HCT116 (cell line): ENCODE results near the gene SYNGR1. TPM values are rescaled to one million over a fixed set of nuclear protein-coding genes. Genes with fewer than 3 reads are reported as not detected.

ENCODE experiments used
- ATAC-seq: fragments of 200-7000 bp; cut with Tn5 transposase; 2 replicates; pipeline ENCODE4 v1.9.1; 2020; ENCODE audit warnings: mild to moderate bottlenecking, moderate library complexity
- BruUV-seq: library from RNA; stranded (reverse); fragments of 400-500 nt; replicated peaks from 2 replicates; lab custom pipeline; 2021; lab: Mats Ljungman, UMichigan
- CTCF ChIA-PET: fragments of 300-600 bp; sonication (Branson Sonifier 250); formaldehyde crosslinking; loops from one replicate; lab custom pipeline; 2021; ENCODE audit warnings: antibody characterized with exemption; lab: Charles Lee
- POLR2A ChIA-PET: fragments of 300-600, 350-600 bp; sonication (Branson Sonifier 250); formaldehyde crosslinking; loops from one replicate; lab custom pipeline; 2021; ENCODE audit warnings: antibody characterized with exemption; lab: Charles Lee
- RAD21 ChIA-PET, 2 experiments: fragments of 300-600 bp; sonication (Branson Sonifier 250); formaldehyde crosslinking; loops; one replicate each; lab custom pipeline; 2023; ENCODE audit warnings: low total read pairs in 2 of 2; ENCODE audit not compliant: uncharacterized antibody in 2 of 2, unreplicated experiment in 2 of 2, low non-redundant PET in 1 of 2; lab: Charles Lee
- DNase-seq: peaks from one replicate; pipeline ENCODE4 v3.0.0-alpha.2; 2010; ENCODE audit warnings: low read depth, low spot score
- H2AFZ ChIP-seq: fragments of 200-600 bp; shearing (Covaris generic), sonication (generic); 2 replicates; pipeline ENCODE4 v1.6.1; 2017; ENCODE audit warnings: low read depth, mixed run types, mixed read lengths, antibody characterized with exemption, low read length; ENCODE audit not compliant: poor library complexity, severe bottlenecking
- H3K27ac ChIP-seq: 2 replicates; pipeline ENCODE4 v1.5.1; 2012; ENCODE audit warnings: low read depth, low read length
- H3K27me3 ChIP-seq: fragments of 200-600 bp; sonication (generic); 2 replicates; pipeline ENCODE4 v1.6.1; 2016; ENCODE audit warnings: mixed run types, low read length, mixed read lengths; ENCODE audit not compliant: insufficient read depth
- H3K36me3 ChIP-seq, 2 experiments: fragments of 200-500 bp in 1 of 2; fragments of 200-600 bp in 1 of 2; sonication (Bioruptor generic) in 1 of 2; sonication (generic) in 1 of 2; 2 replicates each; pipeline versions ENCODE4 v1.5.1 to v1.6.1; 2014 to 2016; ENCODE audit warnings: low read length in 2 of 2, inconsistent platforms in 1 of 2, mixed read lengths in 1 of 2, mixed run types in 1 of 2; ENCODE audit not compliant: insufficient read depth in 2 of 2, control insufficient read depth in 1 of 2
- H3K4me1 ChIP-seq, 2 experiments: fragments of 200-600 bp in 1 of 2; sonication (generic) in 1 of 2; 2 replicates each; pipeline versions ENCODE4 v1.5.1 to v1.6.1; 2012 to 2017; ENCODE audit warnings: low read length in 2 of 2, inconsistent platforms in 1 of 2, mild to moderate bottlenecking in 1 of 2, mixed read lengths in 1 of 2, mixed run types in 1 of 2, moderate library complexity in 1 of 2; ENCODE audit not compliant: insufficient read depth in 2 of 2, control insufficient read depth in 1 of 2
- H3K4me2 ChIP-seq: fragments of 200-600 bp; sonication (generic); 2 replicates; pipeline ENCODE4 v1.6.1; 2017; ENCODE audit warnings: mixed run types, low read length, mixed read lengths
- H3K4me3 ChIP-seq, 2 experiments: fragments of 200-600 bp in 1 of 2; sonication (generic) in 1 of 2; replicated peaks in 1 of 2; 2 replicates each; pipeline ENCODE4 v1.5.1; 2011 to 2016; ENCODE audit warnings: low read length in 2 of 2, control low read depth in 1 of 2, low read depth in 1 of 2, mild to moderate bottlenecking in 1 of 2, mixed read lengths in 1 of 2, mixed run types in 1 of 2
- H3K79me2 ChIP-seq: fragments of 200-600 bp; sonication (generic); 2 replicates; pipeline ENCODE4 v1.6.1; 2017; ENCODE audit warnings: mild to moderate bottlenecking, mixed run types, low read length, moderate library complexity, mixed read lengths; ENCODE audit not compliant: insufficient read depth
- H3K9ac ChIP-seq: fragments of 200-600 bp; sonication (generic); 2 replicates; pipeline ENCODE4 v1.6.1; 2016; ENCODE audit warnings: low read length, mixed read lengths
- H3K9me2 ChIP-seq: fragments of 200-600 bp; sonication (generic), shearing (Covaris generic); 2 replicates; pipeline ENCODE4 v1.6.1; 2017; ENCODE audit warnings: mixed run types, mild to moderate bottlenecking, moderate library complexity; ENCODE audit not compliant: insufficient read depth
- H3K9me3 ChIP-seq, 2 experiments: fragments of 200-500 bp in 1 of 2; fragments of 200-600 bp in 1 of 2; sonication (Bioruptor generic) in 1 of 2; sonication (generic) in 1 of 2; 2 replicates each; pipeline ENCODE4 v1.6.1; 2014 to 2017; ENCODE audit warnings: low read length in 2 of 2, mixed read lengths in 2 of 2, inconsistent platforms in 1 of 2, low read depth in 1 of 2, mild to moderate bottlenecking in 1 of 2, mixed run types in 1 of 2, moderate library complexity in 1 of 2; ENCODE audit not compliant: control insufficient read depth in 1 of 2, insufficient read depth in 1 of 2
- H4K20me1 ChIP-seq: fragments of 200-600 bp; sonication (generic), shearing (Covaris generic); 2 replicates; pipeline ENCODE4 v1.6.1; 2017; ENCODE audit warnings: mixed run types, mild to moderate bottlenecking, moderate library complexity; ENCODE audit not compliant: insufficient read depth
- CEBPB ChIP-seq: IDR thresholded peaks from 2 replicates; pipeline ENCODE4 v1.6.1; 2012; ENCODE audit warnings: low read depth
- EZH2 ChIP-seq: fragments of 200-600 bp; sonication (generic); IDR thresholded peaks from 2 replicates; pipeline ENCODE4 v1.6.1; 2017; ENCODE audit warnings: antibody characterized with exemption, mixed run types
- FOSL1 ChIP-seq: IDR thresholded peaks from 2 replicates; pipeline ENCODE4 v1.6.1; 2012; ENCODE audit warnings: low read depth
- POLR2AphosphoS5 ChIP-seq: IDR thresholded peaks from 2 replicates; pipeline ENCODE4 v1.6.1; 2011; ENCODE audit warnings: mild to moderate bottlenecking, low read depth, low read length, moderate library complexity
- RAD21 ChIP-seq: IDR thresholded peaks from 2 replicates; pipeline ENCODE4 v1.6.1; 2012; ENCODE audit warnings: low read depth, mild to moderate bottlenecking
- SIN3A ChIP-seq: IDR thresholded peaks from 2 replicates; pipeline ENCODE4 v1.6.1; 2012; ENCODE audit warnings: low read depth
- SP1 ChIP-seq: IDR thresholded peaks from 2 replicates; pipeline ENCODE4 v1.6.1; 2012; ENCODE audit warnings: low read depth
- SRF ChIP-seq: IDR thresholded peaks from 2 replicates; pipeline ENCODE4 v1.6.1; 2012; ENCODE audit warnings: low read depth
- YY1 ChIP-seq: IDR thresholded peaks from 2 replicates; pipeline ENCODE4 v1.6.1; 2011; ENCODE audit warnings: low read length, low read depth, moderate library complexity, mild to moderate bottlenecking; ENCODE audit not compliant: insufficient replicate concordance; ENCODE audit errors: extremely low read depth
- intact Hi-C: fragments of 100-400 bp; cut with micrococcal nuclease; formaldehyde crosslinking; loops from 2 replicates; pipeline ENCODE4 v1.10.0; 2022
- total RNA-seq: library from RNA; stranded (reverse); gene quantifications from one replicate; pipeline ENCODE4 v1.2.1, GENCODE V29; 2021; ENCODE audit not compliant: unreplicated experiment
- TF ChIP-seq, protein P1 (sequence below): IDR thresholded peaks from 2 replicates; pipeline ENCODE4 v1.6.1; 2012
- TF ChIP-seq, protein P2 (sequence below): IDR thresholded peaks from 2 replicates; pipeline ENCODE4 v1.6.1; 2012; ENCODE audit warnings: low read depth

SYNGR1 gene
- total RNA-seq, 1 experiment from 2014 or later: 20.7 TPM

DNA sequence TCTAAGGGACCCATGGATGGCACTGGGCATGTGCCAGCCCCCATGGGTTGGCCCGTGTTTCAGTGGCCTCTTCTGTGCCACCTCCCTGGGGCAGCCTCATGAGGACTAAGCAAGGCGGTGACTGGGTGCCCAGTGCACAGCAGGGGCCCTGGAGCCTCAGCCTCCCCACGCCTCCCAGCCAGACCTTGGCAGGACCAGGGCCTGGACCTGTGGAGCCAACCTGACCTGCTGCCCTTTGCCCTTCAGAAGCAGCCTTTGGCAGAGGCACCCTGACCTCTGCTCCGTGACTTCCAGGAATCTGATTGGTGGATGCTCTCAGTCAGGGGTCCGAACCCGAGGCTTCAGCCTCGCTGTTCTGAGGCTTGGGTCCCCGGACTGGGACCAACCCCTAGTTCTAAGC, 25.0 kb downstream of the SYNGR1 start:
- BruUV-seq: no TSS peak
- CTCF ChIA-PET: no interaction called here
- RAD21 ChIA-PET: no interaction called here
- Histone ChIP-seq H2AFZ (no peak overlapping the region), H3K4me3 (no peak overlapping the region), H3K9me3 (peaks cover 0 to 4% of the 10 kb centered on the region in 2 experiments; a peak in 2 of 4 replicates), H3K27me3 (no peaks in the 10 kb centered on the region), H3K4me2 (no peak overlapping the region), H4K20me1 (no peaks in the 10 kb centered on the region), H3K27ac (no peak overlapping the region), H3K79me2 (no peaks in the 10 kb centered on the region), H3K9ac (no peak overlapping the region), H3K4me1 (no peaks in the 10 kb centered on the region), H3K36me3 (no peaks in the 10 kb centered on the region; a peak in 1 of 4 replicates), H3K9me2 (no peaks in the 10 kb centered on the region)
- TF ChIP-seq SIN3A (no peak), FOSL1 (no peak), SP1 (no peak), SRF (no peak), EZH2 (no peak), CEBPB (no peak), RAD21 (no peak), YY1 (no peak), POLR2AphosphoS5 (no peak)
- TF ChIP-seq, protein P1, sequence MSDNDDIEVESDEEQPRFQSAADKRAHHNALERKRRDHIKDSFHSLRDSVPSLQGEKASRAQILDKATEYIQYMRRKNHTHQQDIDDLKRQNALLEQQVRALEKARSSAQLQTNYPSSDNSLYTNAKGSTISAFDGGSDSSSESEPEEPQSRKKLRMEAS: no peak
- TF ChIP-seq, protein P2, sequence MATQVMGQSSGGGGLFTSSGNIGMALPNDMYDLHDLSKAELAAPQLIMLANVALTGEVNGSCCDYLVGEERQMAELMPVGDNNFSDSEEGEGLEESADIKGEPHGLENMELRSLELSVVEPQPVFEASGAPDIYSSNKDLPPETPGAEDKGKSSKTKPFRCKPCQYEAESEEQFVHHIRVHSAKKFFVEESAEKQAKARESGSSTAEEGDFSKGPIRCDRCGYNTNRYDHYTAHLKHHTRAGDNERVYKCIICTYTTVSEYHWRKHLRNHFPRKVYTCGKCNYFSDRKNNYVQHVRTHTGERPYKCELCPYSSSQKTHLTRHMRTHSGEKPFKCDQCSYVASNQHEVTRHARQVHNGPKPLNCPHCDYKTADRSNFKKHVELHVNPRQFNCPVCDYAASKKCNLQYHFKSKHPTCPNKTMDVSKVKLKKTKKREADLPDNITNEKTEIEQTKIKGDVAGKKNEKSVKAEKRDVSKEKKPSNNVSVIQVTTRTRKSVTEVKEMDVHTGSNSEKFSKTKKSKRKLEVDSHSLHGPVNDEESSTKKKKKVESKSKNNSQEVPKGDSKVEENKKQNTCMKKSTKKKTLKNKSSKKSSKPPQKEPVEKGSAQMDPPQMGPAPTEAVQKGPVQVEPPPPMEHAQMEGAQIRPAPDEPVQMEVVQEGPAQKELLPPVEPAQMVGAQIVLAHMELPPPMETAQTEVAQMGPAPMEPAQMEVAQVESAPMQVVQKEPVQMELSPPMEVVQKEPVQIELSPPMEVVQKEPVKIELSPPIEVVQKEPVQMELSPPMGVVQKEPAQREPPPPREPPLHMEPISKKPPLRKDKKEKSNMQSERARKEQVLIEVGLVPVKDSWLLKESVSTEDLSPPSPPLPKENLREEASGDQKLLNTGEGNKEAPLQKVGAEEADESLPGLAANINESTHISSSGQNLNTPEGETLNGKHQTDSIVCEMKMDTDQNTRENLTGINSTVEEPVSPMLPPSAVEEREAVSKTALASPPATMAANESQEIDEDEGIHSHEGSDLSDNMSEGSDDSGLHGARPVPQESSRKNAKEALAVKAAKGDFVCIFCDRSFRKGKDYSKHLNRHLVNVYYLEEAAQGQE: no peak
- intact Hi-C loops: no loop called here
- DNase-seq (no peak), ATAC-seq (no peak)
- POLR2A ChIA-PET: no interaction called here
